GM18499 (cell line): ENCODE data around the gene PCOLCE2.

Source experiments
- ATAC-seq: cut with Tn5 transposase; IDR thresholded peaks from one replicate; pipeline ENCODE4 v1.9.1; 2021; ENCODE audit warnings: moderate number of reproducible peaks; ENCODE audit not compliant: insufficient read depth, unreplicated experiment

The PCOLCE2 gene

DNA sequence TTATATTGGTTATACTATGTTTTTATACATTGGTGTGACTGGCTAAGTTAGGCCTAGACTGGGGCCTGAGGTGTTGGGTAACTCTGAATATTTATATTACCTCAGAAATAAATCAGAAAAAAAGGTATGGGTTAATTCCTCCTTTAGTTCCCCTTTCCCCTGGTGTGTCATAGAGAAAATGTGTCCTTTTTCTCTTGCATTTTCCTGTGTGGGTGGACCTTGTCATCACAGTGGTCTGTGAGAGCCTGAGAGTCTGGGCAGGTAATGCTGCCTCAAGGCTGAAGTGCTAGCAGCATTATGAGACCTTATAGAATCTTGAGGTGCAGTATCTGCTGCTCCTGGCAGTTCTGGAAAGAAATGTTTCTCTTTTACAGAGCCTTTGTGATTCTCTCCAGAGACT is 69.7 kb downstream of the PCOLCE2 start:
- no peak for ATAC-seq

DNA sequence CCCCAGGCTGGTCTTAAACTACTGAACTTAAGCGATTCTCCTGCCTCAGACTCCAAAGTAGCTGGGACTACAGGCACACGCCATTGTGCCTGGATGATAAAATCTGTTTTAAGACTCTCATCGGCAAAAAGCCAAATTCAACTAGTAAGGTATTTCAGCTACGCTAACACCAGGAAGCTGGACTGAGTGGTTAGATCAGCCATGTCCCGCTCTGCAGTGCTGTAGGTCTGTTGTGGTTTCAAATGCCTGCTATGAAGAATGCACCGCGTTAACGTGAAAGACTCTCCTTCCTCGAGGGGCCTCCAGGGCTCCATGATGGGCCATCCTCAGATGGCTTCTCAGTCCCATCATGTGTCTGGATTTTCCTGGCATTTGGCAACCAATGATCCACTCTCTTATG is 70.2 kb downstream of the PCOLCE2 start:
- no peak for ATAC-seq

GRCh38 chr3:142817897-142818296 is 71.0 kb downstream of the PCOLCE2 start:
- no peak for ATAC-seq

DNA sequence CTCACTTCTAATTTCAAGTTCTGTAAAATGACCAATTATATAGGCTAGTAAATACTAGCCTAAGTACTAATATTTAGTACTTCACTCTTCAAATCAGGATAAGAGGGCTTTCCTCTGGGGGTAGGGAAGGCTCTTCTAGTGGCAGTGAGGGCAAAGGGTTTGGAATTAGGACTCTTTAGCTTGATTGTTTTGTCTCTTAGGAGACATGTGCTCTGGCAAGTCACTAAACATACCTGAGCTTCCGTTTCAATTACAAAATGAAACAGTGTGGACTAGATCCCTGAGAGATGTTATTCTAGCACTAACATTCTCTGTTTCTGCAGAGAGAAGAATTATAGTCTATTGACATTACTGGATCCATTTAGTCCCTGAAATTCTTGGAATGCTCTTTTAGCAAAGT is 71.5 kb downstream of the PCOLCE2 start:
- no peak for ATAC-seq

DNA sequence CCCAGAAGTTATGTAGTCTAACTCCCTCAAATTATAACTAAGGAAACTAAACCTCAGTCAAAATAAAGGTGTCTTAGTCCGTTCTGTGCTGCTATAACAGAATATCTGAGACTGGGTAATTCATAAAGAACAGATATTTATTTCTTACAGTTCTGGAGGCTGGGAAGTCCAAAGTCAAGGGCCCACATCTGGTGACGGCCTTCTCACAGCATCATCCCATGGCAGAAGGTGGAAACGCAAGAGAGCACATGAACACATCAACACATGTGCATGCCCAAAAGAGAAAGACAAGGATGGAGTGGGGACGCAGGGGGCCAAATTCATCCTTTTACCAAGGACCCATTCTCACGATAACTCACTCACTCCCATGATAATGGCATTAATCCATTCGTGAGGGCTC is 73.1 kb downstream of the PCOLCE2 start:
- ATAC-seq: no peak

DNA sequence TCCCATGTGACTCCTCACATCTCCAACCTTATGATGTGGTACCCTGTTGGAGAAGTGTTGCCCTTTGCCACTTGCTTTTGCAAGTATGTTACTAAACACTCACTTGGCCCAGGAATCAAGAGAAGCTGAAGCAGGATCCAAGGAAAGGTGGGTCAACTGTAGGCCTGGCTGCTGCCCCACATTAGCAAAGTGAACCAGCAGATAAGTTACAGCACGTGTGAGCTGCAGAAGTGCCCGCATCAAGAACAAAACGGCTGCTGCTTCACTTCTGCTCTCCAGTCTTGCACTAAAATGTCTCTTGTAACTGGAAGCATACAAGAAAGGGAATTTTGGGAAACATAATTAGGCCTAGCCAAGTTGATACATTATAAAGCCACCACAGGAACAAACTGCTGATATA is 79.6 kb downstream of the PCOLCE2 start:
- ATAC-seq: no peak

GRCh38 chr3:142808103-142808917 is 80.6 kb downstream of the PCOLCE2 start:
- no peak for ATAC-seq

GRCh38 chr3:142802891-142803290 is 86.0 kb downstream of the PCOLCE2 start:
- no peak for ATAC-seq

GRCh38 chr3:142801746-142802145 is 87.1 kb downstream of the PCOLCE2 start:
- no peak for ATAC-seq

DNA sequence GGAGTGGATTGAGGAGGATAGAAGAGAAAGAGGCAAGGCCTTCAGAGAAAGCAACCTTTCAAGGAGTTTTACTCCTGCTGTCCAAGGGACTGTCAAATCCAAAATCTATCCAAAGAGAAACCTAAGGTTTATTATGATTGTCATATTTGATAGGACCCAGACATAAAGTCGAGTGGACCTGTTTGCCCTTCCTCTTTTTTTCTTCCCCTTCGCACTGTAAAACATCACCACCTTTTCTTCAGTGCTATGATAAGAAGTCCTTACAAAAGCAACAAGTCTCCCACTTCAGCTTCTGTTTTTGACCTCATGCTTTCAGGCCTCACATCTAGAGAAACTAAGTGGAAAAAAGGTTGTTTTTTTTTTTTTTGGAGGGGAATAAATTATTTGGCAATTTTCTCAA is 92.1 kb downstream of the PCOLCE2 start:
- ATAC-seq: no peak

- no peak for ATAC-seq
Observed at GRCh38 chr3:142795332-142795731, 93.6 kb downstream of the PCOLCE2 start.

- ATAC-seq: no peak
Observed at GRCh38 chr3:142794508-142794907, 94.4 kb downstream of the PCOLCE2 start.

GRCh38 chr3:142787719-142788118 is 101.2 kb downstream of the PCOLCE2 start:
- ATAC-seq: no peak

GRCh38 chr3:142785996-142786395 is 102.9 kb downstream of the PCOLCE2 start:
- no peak for ATAC-seq

GRCh38 chr3:142784228-142784627 is 104.7 kb downstream of the PCOLCE2 start:
- ATAC-seq: no peak

- no peak for ATAC-seq
Observed at GRCh38 chr3:142782616-142783015, 106.3 kb downstream of the PCOLCE2 start.

DNA sequence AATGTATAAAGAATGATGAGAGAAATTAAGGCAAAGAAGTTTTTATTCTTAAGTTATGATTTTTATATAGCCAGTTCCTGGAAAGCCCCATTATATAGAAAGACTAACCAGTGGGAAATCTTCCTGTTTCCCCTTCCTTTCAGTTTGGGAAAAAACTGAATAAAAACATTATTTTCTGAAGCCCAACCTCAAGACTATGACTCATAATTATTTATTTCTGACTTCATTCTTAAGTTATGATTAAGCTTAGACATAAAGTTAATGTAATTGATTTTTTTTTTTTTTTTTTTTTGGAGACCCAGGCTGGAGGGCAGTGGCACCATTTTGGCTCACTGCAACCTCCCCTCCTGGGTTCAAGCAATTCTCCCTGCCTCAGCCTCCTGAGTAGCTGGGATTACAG is 109.3 kb downstream of the PCOLCE2 start:
- no peak for ATAC-seq

- no peak for ATAC-seq
Observed at GRCh38 chr3:142778541-142778940, 110.3 kb downstream of the PCOLCE2 start.

GRCh38 chr3:142777927-142778326 is 111.0 kb downstream of the PCOLCE2 start:
- ATAC-seq: no peak

DNA sequence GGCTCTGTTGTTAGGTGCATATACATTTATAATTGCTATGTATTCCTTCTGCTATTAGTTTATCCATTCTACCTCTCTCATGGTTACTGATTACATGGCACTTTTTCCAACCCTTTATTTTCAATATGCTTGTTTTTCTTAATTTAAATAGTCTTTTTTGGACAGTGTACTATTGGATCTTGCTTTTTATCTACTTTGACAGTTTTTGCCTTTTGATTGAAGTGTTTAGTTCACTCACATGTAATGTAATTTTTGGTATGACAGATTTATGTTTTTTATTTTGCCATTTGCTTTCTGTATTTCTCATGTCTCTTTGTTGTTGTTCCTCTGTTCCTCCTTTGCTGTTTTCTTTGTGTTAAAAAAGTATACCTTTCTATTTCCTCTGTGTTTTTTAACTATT is 120.5 kb downstream of the PCOLCE2 start:
- no peak for ATAC-seq
